ENCODE measurements around the gene ATG4C.

Gene ATG4C

DNA sequence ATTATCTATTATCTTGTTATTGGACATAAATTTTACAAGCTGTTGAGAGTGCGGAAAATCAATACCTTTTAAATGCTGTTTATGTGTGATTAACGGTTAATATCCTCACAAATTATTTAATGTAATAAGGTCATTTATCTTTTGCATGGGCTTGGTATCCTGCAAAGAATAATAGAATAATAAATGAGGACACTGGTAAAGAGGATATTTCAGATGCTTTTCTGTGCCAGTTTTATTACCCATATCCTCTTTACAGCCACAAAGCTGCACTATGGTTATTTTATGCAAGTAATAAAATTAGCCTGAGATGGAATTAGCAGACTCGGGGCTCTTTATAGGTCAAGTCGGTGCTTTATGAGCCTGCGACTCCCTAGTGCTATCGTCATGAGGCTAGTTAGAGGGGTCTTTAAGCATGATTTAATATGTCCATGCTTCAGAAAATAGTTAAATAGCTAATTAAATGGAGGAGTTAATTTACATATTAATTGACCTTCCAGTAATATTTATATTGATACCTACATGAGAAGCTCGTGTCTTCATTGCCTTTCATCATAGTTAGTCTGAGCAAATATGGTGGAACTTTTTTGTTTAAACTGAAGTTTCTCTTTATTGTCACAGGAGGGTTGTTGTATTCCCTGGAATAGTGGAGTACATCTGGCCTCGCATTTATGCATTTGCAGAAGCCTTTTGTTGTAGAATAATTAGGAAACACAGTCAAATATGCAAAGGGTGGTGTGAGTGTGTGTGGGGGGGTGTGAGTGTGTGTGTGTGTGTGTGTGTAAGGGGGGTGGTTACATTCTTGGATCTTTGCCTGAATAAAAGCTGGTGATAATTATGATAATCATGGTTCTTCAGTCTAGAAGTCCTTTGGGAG, 120.3 kb downstream of the ATG4C start:
- TF ChIP-seq, protein P1, sequence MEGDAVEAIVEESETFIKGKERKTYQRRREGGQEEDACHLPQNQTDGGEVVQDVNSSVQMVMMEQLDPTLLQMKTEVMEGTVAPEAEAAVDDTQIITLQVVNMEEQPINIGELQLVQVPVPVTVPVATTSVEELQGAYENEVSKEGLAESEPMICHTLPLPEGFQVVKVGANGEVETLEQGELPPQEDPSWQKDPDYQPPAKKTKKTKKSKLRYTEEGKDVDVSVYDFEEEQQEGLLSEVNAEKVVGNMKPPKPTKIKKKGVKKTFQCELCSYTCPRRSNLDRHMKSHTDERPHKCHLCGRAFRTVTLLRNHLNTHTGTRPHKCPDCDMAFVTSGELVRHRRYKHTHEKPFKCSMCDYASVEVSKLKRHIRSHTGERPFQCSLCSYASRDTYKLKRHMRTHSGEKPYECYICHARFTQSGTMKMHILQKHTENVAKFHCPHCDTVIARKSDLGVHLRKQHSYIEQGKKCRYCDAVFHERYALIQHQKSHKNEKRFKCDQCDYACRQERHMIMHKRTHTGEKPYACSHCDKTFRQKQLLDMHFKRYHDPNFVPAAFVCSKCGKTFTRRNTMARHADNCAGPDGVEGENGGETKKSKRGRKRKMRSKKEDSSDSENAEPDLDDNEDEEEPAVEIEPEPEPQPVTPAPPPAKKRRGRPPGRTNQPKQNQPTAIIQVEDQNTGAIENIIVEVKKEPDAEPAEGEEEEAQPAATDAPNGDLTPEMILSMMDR (IDR thresholded peaks at IDR 0.05), result no peak
- H3K4me3 ChIP-seq, result no peak overlapping the region
- no peak for DNase-seq (ENCODE audit: low spot score)
- H3K27ac ChIP-seq, result no peak overlapping the region

DNA sequence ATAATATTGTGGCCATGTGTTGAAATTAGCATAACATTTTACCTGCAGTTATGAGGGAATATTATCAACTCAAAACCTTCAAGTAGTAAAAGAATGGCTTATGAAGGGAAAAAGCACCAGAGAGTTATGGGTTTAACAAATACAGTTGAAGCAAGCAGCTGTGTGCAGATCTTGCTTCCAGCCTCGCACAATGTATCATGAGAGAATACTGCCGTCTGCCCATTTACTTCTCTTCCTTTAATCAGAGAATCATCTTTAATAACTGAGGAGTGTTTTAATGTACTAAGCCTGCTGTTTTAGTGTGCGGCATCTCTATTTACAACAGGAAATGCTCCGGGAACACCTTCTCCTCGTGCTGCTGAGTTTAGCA, 120.9 kb downstream of the ATG4C start:
- Histone ChIP-seq H3K27ac (no peak overlapping the region), H3K4me3 (no peak overlapping the region)
- TF ChIP-seq, protein P1 (IDR thresholded peaks at IDR 0.05), result no peak
- no peak for DNase-seq (ENCODE audit: low spot score)

DNA sequence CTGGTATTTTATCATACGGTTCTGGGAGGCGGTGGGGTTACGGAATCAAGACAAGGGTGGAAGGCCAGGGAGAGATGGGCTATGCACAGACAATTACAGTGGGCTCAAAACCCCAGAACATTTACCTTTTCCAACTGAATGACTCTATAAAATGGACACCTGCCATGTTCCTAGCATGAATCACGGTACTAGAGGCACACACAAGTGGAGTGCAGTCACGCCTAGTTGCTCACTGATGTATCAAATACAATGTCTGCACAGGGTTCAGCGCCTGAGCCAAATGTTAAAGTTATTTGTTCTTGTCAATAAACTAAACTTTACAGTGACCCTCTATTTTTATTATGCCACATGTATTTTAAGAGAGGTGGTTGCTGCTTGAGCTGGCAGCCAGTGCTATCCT, 121.4 kb downstream of the ATG4C start:
- no peak for DNase-seq (ENCODE audit: low spot score)
- TF ChIP-seq, protein P1 (IDR thresholded peaks at IDR 0.05), result no peak
- Histone ChIP-seq H3K27ac (no peak overlapping the region), H3K4me3 (no peak overlapping the region)

DNA sequence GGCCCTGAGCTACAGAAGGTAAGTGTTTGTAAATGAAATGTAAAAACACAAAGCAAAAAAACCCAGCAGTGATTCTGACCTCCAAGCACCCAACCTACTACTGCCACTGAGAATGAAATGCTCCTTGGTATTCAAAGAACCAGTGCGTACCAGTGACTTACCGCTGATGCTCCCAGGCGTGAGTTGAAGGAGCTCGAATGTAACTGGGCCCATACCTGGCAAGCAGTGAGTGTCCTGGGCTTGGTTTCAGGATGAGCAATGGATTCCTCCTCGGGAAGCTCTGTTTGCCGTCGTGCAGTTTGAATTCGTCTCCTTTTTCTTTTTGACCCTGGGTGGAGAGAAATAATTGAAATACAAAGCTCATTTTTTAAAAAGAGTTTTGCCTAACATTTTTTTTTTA, 121.9 kb downstream of the ATG4C start:
- Histone ChIP-seq H3K27ac (no peak overlapping the region), H3K4me3 (no peak overlapping the region)
- TF ChIP-seq, protein P1 (IDR thresholded peaks at IDR 0.05), result no peak
- no peak for DNase-seq (ENCODE audit: low spot score)

DNA sequence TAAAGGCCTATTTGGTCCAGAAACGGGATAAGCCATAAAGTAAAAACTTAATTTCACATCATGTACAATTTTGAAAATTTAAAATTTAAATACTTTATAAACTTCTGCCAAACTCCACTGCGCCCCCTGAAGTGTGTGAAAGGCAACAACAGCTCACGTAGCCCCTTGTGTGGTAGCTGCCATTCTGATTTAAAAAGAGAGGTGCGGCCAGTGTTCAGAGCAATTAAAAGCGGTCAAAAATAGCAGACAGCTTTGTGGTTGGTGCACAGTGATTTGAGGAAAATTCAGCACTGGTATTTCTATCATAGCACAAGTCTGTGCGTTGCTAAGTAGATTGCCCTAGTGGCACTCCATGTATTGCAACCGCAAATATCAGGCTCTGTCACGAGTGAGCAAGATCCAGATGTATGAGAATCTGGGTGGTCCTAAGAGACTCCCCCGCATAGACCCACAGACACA, 122.5 kb downstream of the ATG4C start:
- DNase-seq (ENCODE audit: low spot score), result no peak
- no peak overlapping the region for H3K27ac ChIP-seq
- no peak overlapping the region for H3K4me3 ChIP-seq
- TF ChIP-seq, protein P1 (IDR thresholded peaks at IDR 0.05), result no peak

DNA sequence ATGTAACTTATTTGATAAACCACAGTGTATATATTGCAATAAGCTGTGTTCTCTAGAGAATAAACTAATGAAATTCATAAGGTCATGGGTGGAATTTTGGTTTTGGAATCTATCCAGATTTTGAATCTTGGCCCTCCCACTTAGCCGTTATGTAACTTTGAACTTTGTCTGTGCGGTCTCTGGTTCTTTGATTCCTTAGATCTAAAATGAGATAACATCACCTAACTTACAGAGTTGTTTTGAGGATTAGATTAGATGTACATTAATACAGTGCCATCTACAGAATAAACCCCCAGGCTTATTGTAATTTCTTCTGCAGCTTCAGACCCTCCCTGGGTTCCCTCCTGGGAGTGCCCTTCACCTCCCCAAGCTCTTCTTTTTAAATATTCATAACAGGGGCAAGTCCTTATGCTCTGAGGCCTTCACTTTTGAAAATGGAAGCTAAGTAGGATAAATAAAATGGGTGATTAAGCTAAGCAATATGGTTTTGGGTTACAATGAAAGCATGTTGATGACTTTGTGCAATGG, 124.3 kb downstream of the ATG4C start:
- H3K27ac ChIP-seq, result no peak overlapping the region
- no peak overlapping the region for H3K4me3 ChIP-seq
- TF ChIP-seq, protein P1 (IDR thresholded peaks at IDR 0.05), result no peak
- no peak for DNase-seq (ENCODE audit: low spot score)
